NK-92 treated with Interleukin-12 subunit alpha and Interleukin-12 subunit beta, amount 100 ng/mL, for 24 hours (cell line): Measurements from ENCODE around the gene CYFIP1.

ENCODE experiments used
- DNase-seq: peaks from one replicate; lab custom pipeline; 2025; lab: John Stamatoyannopoulos, UW

CYFIP1 gene

DNA sequence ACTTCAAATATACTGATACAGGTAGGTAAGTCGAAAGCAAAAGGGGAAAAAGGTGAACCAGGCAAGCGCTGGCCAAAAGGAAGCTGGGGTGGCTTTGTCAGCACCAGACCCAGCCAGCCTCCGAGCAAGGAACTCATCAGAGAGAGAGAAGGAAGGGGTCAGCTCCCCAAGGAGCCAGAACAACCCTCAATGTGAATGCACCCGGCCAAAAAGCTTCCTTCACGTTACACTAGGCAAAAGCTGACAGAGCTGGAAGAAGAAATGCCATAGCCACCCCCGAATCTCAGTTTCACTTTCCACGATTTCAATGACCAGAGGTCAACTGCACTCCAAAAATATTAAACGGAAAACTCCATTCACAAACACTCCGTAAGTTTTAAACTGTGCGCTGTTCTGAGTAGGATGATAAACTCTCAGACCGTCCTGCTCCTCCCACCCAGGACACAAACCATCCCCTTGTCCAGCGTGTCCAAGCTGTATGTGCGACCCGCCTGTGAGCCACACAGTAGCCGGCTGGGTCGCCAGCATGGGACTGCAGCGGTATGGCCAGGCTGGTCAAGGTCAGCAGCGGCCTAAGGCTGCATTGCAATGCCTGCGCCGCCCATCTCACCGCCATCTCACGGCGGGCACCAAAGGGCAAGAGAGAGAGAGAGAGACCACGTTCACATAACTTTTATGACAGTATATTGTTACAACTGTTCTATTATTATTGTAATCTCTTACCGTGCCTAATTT lies 29.7 kb downstream of the CYFIP1 start:
- no peak for DNase-seq

DNA sequence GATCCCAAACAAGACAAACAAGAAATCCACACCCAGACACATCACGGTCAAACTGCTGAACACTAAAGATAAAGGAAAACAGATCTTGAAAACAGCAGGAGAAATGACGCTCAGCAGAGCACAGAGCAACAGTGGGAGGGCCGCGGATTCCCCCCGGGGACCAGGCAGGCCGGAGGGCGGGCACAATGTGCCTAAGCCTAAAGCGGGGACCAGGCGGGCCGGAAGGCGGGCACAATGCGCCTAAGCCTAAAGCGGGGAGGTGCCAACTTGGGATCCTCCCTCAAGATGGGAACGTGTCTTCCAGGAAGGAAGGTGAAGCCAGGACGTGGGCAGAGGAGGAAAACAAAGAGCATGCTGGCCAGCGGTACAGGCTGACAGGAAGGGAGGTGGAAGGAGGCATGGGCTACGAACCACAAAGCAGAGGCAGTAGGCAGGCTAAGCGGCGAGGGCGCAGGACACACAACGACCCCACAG lies 31.1 kb downstream of the CYFIP1 start:
- DNase-seq, result no peak

DNA sequence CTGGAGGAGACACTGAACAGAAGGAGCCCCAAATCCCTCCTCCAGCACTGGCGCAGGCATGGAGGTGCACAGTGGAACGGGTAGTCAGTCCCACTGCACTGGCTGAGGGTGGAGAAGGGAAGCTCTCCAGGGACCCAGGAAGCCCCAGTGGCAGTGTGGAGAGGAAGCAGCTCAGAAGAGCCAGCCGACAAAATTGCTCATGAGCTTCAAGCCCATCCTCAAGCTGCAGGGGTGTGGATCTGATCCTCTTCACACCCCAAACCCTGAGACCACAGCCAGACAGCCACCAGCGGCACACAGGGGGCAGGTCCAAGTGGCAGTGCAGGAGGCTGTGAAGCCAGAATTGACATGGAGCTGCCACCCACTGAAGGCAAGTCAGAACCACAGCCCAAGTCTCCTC lies 32.1 kb downstream of the CYFIP1 start:
- DNase-seq, result no peak

DNA sequence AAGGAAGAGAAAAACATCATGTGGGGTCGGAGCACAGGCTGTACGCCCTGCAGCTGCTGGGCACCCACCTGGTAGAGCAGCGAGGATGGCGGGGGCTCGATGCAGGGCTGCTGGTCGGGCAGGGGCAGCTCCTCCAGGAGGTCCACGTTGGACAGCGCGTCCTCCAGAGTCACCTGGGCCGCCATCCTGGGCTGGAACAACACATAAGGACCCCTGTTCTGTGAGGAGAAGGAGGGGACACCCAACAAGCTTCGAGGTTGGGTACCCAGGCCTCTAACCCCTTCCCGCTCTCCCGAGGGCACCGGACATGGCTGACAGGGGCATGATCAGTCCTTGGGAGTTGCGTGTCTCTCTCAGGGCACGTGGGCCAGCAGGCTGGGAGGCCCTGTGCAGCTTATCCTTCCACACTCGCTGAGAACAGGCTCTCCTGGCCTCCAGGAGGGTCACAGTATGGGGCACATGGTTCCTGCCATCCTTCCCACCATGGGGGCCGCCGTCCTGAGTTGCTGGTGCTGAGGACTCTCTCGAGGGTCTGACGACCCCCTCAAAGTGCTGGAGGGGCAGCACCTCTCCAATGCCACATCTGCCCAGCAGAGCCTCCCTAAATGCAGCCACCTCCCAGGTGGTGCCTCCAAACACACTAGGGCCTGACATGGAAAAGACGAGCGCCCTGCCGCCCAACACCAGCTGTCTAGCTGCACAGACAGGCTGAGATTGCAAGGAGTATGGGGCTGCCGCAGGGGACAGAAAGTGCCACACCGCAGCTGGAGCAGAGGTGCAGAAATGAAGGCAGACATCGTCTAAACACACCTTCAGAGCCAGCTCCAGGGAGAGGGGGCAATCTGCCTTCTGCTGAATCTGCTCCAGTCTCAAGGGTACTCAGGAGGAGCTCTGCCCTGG lies 32.8 kb downstream of the CYFIP1 start:
- no peak for DNase-seq

DNA sequence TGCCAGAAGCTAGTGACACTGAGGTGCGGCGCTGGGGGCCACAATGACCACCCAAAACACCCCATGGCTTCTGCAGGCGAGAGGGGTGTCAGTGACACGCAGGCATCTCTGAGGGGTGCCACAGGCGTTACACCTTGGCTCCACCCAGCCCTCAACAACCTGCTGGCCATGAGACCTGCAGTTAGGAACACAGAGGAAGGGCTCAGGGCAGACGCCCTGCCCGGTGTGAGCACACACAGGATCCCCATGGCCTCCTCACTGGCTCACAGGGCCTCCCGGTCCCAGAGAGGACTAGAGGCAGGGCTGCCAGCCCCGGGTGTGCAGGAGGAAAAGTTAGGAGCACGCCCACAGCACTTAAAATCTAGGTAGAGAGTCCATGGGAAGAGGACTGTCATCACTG lies 35.1 kb downstream of the CYFIP1 start:
- no peak for DNase-seq

DNA sequence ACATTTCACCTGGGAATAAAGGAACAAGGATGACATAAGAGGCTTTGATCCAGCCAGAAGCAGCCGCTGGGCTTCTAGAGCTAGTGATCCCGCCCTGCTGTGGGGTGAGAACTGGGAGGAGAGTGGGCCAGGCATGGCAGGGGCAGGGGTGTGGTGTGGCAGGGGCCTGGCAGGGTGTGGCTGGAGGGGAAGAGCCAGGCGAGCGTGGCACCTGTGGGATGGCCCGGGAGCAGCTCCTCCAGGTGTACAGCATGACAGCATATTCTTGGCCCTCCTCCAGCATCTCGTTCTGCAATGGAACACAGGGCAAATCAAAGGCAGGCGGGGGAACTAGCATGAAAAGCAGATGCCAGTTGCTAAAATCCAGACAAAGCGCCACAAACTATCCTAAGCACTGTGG lies 35.5 kb downstream of the CYFIP1 start:
- no peak for DNase-seq

DNA sequence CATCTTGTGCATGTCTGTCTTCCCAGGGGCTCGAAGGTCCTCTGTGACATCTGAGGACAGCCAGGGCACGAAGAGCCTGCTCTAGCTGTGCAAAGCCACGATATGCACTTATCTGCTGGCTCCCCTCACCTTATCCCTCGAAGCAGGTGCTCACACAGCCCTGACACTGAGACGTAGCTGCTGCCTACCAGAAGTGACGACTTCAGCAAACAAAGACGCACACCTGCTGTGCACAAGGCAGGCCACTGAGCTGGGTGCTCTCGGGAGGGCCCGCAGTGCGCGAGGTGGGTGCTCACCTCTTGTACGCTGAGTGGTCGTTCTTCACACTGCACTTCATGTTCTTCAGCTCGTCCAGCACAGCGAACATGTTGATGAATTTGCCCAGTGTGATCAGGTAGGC lies 37.3 kb downstream of the CYFIP1 start:
- DNase-seq, result no peak

DNA sequence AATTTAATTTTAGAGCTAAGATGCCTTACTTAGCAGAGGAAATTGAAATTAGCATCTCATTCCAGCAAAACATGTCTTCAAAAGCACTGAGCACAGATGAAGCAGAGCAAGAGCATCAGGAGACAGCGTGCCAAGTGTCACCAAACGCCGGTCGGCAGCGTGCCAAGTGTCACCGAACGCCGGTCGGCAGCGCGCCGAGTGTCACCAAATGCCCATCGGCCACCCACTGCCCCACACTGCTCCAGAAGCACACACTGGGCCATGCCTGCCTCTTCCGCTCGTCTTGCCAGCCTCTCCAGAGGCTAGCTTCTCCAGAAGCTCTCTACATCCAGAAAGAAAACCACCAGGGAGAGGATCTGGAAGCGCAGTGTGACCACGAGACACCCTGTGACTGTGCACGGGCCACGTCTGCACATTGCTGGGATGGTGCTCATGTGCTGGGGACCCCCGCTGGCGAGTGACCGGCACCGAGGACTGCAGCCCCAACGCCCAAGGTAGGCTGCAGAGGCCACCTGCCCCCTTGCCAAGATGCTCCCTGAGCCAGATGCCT lies 37.8 kb downstream of the CYFIP1 start:
- DNase-seq, result no peak

DNA sequence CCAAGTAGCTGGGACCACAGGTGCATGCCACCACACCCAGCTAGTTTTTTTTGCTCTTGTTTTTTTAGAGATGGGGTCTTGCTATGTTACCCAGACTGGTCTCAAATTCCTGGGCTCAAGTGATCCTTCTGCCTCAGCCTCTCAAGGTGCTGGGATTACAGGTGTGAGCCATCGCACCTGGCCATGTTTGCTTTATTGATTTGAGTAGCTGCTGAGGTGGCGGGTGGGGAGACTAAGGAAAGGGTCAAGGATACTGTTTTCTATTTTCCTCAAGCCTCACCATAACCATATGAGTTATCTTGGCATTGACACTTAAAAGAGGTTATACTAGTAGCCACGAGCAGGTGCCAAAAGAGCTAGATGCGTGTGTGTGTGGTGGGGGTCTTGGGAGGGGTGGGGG lies 39.0 kb downstream of the CYFIP1 start:
- no peak for DNase-seq

DNA sequence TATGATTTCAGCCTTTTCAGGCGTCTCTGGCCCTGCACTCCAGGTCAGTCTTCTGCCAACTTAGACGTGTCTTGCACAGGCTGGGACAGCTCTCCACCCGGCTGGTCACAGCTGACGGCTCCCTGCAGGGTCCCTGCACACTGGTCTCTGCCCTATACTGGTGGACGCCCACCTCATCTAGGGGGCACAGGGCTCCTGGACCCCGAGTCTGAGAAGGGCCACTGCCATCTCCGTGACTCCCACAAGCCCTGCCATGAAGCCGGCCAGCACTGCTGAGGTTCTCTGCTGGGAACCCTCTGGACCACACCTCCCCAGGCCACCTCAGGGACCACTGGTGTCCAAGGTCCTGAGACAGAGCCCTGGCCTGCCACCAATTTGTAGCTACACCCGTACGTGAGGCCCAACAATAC lies 40.5 kb downstream of the CYFIP1 start:
- no peak for DNase-seq

DNA sequence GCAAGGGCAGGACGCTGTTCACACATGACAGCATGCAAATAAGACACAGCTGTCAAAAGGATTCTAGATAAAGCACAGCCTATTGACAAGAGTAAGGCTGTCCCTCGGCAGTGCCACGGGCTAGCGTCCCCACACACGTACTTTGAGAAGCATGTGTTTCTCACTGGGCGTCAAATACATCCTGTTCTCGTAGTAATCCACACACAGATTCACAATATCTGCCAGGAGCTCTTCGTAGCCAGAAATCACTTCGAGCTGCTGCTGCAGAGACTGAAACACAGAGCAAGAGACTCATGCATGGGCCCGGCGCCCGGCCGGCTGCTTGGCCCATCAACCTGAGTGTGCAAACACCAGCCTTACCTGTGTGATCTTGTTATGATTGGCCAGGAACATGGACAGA lies 41.1 kb downstream of the CYFIP1 start:
- no peak for DNase-seq

DNA sequence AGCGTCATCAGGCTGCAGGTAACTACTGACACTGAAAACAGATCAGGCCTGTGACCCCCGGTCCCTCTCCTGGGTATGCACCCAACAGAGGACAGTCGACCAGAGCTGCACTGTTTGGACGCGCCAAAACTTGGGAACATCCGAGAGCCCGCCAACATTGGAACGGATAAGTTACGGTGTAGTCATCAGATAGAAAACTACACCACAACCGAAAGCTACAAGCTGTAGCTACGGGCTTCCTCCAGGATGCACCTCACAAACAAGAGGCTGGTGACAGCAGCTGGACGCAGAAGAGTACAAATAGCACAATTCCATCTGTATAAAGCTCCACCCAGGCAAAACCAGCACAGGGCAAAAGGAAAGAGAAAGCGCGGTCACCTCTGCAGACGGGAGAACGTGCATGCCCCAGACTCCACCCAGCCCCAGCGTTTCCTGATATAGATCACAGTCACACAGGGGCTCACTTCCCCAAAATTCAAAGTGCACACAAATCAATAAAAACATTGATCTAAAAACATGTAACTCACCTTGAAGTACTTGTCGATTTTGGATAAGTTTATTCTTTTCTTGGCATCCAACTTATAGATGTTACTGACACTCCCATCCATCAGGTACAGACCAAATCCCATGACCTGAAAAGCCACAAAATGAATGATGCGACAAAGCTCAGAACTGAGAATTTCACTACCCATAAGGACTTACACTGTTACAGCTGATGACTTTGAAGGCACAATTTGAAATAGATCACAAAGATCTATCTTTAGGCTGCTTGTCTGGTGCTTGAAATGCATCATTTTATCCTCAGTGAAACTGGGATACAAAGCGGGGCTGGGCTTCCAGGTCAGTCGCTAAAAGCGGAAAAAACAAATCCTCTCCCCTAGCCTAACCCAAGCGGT lies 43.3 kb downstream of the CYFIP1 start:
- DNase-seq, result no peak

DNA sequence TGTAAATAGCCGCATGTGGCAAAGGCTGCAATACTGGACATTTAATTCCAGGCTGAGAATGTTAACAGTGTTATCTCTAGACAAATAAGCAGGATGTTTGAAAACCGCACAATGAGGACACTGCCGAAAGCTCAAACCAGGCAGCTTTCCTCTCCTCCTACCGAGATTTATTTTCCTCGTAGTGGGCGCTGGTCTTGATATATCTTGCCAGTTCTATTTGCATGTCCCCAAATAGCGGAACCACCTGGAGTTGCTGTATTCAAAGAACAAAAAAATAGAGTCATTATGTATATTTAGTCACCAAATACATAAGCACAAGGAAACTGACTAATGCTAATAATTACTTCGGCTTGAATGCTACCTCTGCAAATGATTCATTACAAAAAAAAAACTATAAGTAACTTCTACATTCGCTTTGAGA lies 46.5 kb downstream of the CYFIP1 start:
- no peak for DNase-seq

DNA sequence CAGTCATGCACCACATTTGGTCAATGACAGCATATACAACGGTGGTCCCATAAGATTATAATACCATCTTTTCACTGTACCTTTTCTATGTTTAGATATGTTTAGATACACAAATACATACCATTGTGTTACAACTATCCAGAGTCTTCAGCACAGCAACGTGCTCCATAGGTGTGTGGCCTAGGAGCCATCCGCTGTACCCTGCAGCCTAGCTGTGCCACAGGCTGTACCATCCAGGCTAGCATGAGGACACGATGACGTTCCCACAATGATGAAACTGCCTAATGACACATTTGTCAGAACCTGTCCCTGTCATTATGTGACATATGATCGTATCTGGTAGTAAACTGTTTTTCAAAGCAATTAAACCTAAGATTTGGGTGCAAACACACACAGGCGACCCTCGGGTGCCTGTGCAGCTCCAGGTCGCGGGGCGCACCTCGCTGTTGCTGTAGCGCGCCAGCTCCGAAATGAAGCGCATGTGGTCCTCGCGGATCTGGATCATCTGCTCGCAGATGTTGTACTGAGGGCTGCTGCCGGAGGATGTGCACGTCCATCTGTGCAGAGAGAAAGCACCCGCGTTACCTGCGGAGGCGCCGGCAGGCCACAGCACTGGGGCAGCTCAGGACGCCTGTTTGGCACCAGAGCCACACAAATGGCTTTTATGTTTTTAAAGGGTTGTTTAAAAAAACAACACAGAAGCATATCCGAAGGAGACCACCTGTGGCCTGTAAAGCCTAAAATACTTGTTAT lies 48.2 kb downstream of the CYFIP1 start:
- DNase-seq, result no peak

DNA sequence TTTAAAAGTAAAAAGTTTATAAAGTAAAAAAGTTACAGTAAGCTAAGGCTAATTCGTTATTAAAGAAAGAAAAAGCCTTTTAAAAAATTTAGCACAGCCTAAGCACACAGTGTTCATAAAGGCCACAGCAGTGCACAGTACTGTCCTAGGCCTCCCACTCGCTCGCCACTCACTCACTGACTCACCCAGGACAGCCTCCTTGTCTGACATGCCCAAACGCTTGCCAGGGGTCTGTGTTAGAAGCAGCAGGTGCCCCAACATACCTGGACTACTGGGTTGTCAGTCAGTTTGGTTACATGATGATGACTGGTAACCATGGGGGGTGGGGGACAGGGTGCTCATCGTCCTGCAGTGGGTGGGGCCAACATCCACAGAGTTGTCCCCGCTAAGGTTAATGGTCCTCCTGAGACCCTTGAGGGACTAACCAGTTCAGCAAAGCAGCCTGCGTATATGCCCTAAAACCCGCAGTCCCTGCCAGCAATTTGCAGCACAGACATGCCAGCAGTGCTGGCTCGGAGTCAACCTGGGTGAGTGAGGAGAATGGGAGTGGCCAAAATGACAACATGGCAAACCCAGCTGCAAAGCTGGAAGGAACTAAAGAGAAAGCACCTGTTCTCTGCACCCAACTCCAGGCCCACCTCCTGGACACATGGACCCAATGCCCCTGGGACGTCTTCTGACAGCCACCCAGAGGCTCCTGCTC lies 49.2 kb downstream of the CYFIP1 start:
- no peak for DNase-seq

DNA sequence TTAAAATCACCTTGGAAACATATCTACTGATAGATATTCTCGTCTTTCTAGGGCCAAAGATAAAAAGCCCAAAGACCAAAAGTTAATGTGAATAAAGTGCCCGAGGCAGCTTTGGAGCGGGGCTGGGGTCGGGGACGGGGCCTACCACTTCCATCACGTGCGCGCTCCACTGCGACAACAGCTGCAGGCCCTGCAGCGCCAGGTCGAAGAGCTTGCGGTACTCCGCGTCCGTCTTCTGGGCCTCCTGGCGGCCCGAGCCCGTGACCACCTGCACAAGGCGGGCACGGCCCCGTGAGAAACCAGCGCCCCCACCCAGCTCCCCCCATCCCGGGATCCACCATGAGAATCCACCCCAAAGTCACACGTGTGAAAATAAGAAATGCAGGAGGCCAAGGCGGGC lies 52.4 kb downstream of the CYFIP1 start:
- DNase-seq, result no peak

DNA sequence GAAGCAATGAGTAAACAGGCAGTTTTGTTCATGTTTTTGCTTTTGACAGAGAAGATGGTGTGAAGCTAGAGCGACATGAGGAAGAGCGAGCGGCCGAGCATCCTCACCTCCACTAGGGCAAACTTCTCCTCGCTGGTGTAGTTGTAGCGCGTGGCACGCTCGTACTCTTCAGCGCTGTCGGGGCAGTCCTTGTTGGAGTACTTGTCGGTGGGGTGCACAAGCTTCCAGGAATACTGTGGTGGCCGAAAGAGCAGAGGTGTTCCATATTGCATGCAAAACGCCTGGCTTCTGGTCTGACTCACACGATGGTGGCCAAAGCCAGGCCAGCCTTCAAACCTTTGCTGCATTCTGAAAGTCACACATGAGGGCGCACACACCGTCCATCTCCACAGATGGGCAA lies 54.3 kb downstream of the CYFIP1 start:
- no peak for DNase-seq

DNA sequence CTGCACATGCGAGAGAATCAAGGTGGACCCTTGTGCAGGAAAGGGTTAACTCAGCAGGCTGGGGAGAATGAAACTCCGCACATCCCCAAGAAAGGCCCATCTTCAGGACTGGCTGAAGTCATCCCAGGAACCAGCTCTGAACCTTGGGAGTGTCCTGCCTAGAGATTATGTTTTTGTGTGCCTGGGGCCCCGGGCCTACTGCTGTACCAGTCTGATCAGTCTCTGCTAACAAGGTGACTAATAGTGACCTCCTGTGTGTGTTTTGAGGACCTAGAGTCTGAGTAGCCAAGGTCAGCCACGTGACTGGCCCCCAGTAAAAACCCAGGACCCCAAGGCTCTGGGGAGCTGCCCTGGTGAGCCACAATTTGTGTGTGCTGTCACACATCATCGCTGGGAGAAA lies 58.2 kb downstream of the CYFIP1 start:
- no peak for DNase-seq

DNA sequence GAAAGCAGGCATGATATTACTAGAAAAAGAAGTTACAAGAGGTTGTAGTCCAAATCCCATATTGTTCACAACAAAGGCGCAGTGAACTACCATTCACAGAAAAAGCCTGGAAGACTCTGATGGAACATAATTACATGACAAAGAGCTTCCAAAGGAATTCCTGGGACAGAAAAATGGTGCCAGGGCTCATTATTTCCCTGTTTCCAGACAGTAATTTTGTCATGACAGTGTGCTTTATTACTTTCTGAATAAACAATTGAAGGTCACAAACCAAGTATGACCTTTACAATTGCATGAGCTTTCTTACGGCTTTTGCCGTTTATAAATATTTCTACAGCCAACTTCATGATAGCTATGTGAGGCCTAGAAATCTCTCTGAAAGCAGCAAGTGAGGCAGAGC lies 61.0 kb downstream of the CYFIP1 start:
- DNase-seq, result no peak

DNA sequence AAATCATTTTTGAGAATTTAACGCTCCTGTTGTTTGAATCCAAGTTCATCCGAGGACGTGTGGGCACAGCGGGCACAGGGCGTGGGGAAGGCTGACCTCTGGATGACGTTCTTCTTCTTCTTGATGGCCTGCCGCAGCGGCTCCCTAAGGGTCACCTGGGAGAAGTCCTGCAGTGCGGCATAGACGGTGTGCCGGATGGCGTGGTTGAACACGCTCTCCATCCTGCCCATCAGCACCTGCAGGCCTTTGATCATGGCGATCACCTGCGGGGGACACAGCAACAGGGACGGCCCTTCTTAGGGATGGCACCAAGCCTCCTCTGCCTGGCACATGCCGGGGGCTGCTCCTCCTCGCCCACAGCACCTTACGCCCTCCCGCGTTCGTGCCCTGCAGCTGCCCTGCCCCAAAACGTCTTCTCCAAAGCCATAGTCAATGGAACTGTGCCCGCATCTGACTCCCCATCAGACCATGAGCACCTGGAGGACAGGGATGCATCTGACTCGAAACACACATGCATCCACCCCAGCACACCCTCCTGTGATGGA lies 61.5 kb downstream of the CYFIP1 start:
- no peak for DNase-seq
